GM12801 (cell line): ENCODE results near the gene PHOSPHO1.

Experiments
- TF ChIP-seq, protein P1 (sequence below): IDR thresholded peaks from one replicate; pipeline ENCODE4 v1.5.1; 2011; ENCODE audit warnings: control low read depth; ENCODE audit not compliant: insufficient read length; ENCODE audit errors: extremely low read depth

The PHOSPHO1 gene

DNA sequence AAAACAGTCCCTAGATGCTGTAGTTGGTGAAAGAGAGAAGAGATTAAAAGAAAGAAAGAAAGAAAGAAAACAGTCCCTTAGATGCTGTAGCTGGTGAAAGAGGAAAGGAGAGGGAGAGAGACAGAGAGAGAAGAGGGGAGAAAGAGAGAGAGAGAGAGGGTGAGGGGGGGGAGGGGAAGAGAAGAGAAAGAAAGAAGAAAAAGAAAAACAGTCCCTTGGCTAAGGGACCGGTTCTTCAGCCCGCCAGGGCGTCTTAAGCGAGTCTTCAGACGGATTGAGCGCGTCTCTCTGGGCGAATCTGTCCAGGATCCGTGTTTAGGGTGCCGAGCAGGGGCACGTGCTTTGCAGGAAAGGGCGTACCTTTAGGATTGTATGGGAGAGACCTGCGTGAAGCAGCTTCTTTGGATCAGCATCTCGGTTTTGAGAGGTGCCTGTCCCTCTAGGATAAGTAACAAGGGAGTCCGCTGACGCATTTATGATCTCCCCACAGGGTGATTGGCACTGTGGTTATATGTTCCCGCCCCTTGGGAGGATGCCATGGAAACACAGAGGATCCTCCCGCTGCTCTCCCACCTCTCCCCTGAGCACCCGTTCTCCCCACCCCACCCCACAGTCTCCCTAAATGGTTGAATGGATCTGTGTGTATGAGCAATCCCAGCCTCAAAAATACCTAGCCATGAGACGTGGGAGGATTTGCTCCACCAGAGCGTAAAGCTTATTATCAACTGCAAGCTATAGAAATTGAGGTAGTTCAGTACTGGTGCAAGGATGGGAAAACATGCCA is 36.9 kb downstream of the PHOSPHO1 start:
- TF ChIP-seq, protein P1, sequence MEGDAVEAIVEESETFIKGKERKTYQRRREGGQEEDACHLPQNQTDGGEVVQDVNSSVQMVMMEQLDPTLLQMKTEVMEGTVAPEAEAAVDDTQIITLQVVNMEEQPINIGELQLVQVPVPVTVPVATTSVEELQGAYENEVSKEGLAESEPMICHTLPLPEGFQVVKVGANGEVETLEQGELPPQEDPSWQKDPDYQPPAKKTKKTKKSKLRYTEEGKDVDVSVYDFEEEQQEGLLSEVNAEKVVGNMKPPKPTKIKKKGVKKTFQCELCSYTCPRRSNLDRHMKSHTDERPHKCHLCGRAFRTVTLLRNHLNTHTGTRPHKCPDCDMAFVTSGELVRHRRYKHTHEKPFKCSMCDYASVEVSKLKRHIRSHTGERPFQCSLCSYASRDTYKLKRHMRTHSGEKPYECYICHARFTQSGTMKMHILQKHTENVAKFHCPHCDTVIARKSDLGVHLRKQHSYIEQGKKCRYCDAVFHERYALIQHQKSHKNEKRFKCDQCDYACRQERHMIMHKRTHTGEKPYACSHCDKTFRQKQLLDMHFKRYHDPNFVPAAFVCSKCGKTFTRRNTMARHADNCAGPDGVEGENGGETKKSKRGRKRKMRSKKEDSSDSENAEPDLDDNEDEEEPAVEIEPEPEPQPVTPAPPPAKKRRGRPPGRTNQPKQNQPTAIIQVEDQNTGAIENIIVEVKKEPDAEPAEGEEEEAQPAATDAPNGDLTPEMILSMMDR = no peak

DNA sequence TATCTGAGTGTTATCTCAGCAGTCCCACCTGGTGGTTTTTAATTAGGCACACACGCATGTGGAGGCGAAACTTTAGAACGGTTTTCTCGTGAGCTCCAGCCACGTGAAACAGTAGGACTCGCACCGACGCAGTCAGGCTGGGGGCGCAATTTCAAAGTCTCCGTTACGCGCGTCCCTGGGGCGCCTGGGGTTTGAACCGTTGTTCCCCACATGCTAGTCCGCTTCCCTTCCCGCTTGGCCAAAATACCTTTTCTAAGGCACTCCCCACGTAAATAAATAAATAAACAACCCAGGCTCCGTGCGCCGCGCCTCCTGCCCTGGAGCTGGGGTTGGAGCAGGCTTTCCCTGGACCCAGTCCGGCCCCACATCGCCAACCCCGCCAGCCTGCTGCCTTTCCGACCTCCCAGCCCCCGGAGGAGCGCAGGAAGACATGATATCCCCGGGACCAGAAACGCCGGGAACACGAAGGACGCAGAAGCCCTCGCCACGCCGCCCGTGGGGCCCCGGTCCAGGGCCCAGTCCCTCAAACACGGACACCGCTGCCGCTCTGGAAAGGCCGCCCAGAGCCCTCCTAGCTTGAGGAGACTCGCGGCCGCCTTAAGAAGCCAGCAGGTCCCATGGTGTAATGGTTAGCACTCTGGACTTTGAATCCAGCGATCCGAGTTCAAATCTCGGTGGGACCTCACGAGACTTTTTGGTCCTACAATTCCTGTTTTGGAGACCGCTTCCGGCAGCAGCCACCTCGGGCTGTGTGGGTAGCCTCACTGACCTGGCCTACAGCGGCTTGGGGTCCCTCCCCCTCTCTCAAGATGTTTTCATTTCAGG is 38.5 kb downstream of the PHOSPHO1 start:
- TF ChIP-seq, protein P1 = no peak

DNA sequence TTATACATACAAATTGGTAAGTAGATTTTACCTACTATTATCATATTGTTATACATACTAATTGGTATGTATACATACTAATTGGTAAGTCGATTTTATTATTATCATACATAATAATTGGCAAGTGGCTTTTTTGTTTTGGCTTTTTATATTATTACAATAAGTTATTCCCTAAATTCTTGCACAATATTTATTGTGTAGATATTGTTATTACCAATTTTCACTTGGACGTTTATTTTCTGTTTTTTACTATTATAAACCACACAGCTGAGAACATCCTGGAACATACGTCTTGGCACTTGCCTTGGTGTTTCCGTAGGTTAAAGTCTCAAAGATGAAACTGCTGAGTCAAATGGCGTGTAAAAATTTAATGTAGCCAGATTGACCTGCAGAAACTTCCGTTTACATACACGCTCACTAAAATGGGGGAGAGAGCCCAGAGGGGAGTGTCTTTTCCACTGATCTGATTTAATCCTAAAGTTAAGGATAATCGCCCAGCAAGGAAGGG is 39.1 kb downstream of the PHOSPHO1 start:
- TF ChIP-seq, protein P1 = no peak

DNA sequence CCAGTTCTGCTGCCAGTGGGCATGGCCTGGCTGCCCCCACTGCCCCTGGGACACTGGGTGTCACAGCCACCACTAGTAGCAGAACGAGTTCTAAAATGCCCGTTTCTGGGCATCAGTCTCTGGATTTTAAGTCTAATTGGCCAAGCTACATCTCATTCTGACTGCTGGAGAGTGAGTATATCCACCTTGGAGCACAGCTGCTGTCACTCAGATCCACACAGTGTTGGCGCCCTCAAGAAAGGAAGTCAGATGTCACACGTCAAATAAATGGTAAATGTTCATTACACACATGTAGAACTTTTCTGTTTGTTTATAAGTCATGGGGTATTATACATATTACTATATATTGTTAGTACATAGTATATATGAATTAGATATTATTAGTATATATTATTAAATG is 39.7 kb downstream of the PHOSPHO1 start:
- TF ChIP-seq, protein P1 = no peak

DNA sequence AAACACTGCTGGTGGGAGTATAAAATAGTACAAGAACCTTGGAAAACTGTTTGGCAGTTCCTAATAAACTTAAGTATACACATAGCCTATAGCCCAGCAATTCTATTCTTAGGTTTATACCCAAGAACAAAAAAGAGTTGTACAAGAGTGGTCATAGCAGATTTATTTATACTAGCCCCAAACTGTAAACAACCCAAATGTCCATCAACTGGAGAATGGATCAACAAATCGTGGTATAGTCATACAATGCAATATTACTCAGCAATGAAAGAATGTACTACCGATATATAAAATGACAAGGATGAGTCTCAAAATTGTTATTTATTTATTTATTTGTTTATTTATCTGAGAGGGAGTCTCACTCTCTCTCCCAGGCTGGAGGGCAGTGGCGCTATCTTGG is 43.3 kb downstream of the PHOSPHO1 start:
- TF ChIP-seq, protein P1 = no peak

DNA sequence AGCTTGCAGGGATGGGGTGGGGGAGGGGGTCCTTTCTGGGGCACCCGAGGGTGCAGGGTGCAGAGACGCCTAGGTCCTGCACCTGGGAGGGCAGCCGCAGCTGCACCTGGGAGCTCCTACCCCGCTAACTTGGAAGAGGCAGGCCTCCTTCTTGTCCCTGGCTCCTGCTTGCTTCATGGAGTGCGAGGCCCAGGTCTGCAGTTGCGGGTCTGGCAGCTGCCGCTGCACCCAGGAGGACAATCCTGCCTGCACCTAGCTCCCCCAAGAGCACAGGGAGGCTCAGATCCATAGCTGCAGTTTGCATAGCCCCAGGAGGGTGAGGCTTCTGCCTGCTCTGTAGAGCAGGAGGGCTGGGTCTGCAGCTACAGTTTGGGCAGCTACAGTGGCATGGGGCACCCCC is 46.8 kb downstream of the PHOSPHO1 start:
- TF ChIP-seq, protein P1 = no peak

DNA sequence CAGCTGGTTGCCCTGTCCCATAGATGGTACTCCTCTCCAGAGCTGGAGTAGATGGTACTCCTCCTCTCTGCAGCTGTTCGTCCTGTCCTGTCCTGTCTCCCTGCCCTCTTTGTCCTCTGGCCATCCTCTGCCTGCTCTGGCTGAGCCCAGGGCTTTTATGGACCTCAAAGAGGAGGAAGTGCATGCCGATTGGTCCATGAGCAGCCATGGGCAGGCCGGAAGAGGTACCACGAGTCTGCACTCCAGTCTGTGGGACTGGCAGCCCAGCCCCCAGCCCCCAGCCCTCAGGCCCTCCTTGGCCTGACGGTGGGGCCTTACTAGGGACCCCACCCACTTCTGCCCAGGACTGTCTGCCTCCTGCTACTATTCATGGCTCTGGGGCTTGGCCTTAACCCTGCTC is 47.2 kb downstream of the PHOSPHO1 start:
- TF ChIP-seq, protein P1 = no peak
